ENCODE results near the gene TENM4. TPM values are rescaled to one million over a fixed set of nuclear protein-coding genes. Genes with fewer than 3 reads are reported as not detected.

The TENM4 gene
- total RNA-seq, 1 donor from 2014 or later: not detected

DNA sequence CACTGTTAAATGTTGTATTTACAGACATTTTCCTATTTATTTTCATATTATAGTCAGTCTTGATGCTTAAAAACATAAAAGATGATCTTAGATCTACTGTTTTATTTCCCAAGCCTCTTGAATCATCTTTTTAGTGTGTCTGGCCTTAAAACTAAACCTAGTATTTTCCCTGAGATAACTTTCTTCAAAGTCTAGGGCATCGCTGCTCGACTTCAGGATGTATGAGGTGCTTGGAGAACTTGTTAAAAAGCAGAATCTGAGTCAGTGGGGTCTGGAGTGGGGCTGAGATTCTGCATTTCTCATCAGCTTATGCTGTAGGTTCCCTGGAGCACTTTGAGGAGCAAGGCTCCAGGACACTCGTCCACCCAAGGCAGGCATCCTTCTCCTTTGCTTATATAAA is 404.9 kb downstream of the TENM4 start:
- DNase-seq (ENCODE audit: low read depth in 2 of 2): no peak

DNA sequence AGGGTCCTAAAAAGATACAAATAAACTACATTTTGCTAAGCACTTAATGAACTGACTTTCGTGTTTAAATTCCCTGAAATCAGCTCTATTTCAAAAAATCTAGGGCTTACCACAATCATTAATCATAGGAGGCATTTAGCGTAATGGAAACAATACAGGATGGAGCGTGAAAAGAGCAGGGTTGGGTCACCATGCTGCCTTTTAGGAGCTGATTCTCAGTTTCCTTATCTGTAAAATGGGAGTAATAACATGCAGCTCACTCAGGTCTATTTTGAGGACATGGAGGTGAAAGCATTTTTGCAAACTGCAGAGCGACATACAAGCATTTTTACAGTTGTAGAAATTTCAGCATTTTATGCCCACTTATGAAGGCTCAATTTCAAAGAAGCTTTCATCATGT is 407.0 kb downstream of the TENM4 start:
- DNase-seq (ENCODE audit: low read depth in 2 of 2): no peak

DNA sequence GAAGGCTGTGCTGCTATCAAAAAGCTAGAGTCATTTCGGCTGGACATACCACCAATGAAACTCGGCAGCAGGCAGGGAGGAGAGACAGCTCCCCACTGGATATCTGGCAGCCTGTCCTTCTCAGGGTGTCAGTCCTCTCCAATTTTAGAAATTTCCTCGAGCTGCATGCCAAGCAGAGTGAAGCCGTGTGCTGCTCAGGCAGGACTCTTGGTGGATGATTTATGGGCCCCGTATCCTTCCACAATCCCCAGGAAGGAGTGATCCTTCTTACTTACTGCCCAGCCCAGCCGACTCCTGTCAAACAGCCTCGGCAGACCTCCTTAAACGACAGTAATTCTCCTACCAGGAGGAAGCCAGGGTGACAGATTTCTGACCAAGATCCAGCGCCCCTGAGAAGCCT is 410.4 kb downstream of the TENM4 start:
- no peak for DNase-seq (ENCODE audit: low read depth in 2 of 2)

DNA sequence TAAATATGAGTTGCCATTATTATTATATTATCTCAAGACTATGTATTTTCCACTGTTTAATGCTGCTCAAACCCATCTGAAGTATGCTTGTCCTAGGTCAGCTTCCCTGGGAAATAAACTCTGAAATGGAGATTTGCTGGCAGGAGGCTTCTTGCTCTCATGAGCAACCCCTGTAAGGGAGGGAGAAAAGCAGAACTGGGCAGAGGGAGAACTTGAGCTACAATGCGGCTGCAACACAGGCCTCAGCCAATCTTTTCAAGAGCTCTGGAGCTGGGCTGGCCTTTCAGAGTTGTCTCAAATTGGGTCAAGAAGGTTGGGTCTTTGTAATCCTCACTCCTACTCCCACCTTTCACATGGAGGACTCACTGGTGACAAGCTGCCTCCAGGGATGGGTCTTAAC is 412.6 kb downstream of the TENM4 start:
- no peak for DNase-seq (ENCODE audit: low read depth in 2 of 2)

DNA sequence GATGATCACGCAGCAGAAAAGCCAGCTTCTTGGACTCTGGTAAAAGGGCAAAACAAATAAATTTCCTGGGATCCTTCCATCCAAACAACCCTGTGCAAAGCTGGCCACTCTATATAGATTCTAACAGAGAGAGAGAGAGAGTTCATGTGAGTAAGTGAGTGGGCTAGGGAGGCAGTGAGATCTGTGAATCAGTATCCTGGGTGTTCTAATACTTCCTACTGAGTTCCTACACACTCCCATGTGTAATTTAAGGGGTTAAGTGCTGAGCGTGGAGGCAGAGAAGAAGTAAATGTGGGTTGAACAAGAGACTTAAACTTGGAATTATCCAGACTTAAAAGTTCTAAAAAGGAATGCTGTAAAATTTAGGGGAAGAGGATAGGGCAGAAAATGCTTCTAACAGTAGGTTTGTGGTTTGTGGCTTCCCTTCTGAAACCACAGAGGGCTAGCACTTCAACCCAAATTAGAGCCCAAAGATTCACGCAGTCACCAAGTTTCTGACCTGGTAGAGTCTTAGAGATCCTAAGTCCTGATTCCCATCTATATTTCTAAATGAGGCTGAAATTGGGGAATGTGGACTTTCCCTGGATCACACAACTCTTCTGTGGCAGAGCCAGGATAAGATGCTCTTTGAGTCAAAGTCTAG is 413.9 kb downstream of the TENM4 start:
- no peak for DNase-seq (ENCODE audit: low read depth in 2 of 2)

DNA sequence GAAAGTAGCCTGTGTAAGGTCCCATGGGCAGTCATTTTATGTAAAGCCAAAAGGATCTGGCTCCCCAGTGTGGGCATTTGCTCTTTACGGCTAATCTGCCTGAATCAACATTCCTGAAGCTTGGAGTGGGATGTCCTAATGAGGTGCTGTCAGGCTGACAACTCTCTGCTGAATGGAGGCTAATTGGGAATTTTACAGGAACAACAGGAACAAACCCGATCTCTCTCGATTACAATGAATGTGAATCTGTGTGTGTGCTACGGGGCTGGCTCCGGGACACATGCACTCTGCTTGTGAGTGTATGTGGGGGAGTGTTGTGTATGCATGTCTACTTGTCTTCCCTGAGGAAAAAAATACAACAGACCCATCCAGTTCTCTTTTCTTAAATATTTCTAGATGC is 415.2 kb downstream of the TENM4 start:
- DNase-seq (ENCODE audit: low read depth in 2 of 2): no peak

DNA sequence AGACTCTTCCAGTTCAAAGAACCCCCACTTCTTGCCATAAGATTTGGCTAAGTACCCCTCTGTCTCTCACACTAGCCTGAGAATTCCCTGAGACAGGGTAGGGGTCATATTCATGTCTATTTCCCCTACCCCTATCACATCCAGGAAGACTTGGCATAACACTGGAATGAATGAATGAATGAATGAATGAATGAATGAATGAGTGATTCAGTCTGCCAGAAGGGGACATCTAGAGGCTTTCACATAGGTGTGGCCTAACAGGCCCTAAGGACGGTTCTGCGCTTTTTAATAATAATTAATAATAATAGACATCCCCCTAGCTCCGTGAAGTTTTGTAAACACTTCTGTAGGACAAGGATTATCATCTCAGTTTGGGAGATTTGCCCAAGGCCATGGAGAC is 415.7 kb downstream of the TENM4 start:
- DNase-seq (ENCODE audit: low read depth in 2 of 2): no peak

DNA sequence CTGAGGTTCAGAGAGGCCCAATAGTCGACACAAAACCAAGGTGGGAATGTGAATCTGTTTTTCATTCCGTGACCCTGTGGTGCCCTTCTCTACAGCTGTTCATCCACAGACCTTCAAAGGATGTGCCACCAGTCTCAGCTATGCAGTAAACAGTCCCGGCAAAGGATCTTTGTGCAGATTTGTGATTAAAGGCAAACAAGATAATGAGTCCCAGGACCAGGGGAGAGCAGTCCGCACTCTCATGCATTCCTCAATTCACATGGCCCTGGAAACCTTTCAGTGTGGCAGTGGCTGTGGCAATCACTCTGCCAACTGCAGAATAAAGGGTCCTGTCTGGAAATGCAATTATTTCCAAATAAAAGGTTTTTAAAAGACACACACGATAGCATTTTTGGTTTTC is 418.6 kb downstream of the TENM4 start:
- no peak for DNase-seq (ENCODE audit: low read depth in 2 of 2)

DNA sequence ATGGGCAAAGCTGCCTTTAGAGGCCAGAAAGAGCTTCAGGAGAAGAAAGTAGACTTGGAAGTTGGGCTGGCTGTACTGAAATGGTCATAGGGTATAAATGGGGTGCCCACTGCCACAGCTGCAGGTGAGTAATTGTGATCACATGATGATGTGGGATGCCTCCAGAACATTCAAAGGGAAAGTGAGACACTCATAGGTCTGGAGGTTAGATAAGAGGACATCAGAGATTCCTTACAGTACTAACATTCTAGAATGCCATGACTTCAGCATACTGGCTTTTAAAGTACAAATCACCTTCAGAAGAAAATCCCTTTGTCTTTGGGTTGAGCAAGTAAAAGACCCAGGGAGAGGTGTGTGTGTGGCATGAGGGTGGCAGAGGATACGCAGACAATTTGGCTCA is 419.2 kb downstream of the TENM4 start:
- DNase-seq (ENCODE audit: low read depth in 2 of 2): no peak

DNA sequence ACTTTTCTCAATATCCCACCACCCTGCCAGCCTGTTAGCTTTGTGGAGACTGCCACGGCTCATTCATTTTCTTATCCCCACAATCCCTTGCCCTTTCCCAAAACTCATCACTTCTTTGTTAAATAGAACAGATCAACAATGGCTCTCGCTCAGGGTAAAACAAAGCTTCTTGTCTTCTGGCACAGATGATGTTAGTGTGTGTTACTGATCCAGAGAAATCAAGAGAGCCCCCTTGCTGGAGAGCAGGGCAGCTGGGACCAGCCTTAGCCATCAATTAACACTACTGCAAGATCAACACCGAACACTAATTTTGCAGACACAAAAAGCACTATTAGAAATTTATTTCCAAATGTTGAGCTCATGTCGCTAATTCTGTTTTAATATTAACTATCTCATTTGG is 420.9 kb downstream of the TENM4 start:
- DNase-seq (ENCODE audit: low read depth in 2 of 2): no peak

DNA sequence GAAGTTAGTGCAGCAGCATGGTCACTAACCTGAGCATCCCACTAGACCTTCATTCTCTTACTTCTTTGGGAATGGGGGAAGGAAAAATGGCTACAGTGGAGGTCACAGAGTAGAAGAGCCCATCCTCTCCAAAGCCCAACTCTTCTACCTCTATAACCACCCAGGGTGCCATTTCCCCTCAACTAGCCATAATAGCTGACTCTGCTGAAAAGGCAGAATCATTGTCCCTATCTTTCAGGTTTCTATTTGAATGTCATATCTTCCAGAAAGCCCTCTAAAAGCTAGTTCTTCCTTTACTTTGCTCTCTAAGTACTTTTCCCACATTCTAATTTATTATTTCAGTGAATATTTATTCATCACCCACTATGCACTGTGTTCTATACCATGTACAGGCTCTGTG is 421.6 kb downstream of the TENM4 start:
- DNase-seq (ENCODE audit: low read depth in 2 of 2): no peak

DNA sequence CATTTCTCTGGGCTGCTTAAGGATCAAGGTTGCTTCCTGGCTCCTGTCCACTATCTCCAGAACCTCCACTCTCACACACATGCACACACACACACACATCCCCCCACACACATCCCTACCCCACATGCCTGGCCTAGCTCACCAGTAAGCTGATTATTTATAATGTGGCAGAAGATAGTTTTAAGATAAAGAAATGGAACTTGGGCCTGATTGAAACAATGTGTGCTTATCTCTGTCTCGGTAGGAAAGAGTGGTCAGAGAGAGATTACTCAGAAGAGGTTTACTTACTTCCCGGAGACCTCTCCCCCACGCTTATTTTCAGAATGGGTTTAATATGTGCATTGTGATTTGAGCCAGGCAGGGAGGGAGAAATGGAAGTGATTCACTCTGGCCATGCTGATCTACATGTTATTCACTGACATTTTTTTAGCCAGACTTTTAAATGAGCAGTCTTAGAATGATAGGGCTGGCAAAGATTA is 422.4 kb downstream of the TENM4 start:
- DNase-seq (ENCODE audit: low read depth in 2 of 2): peak in 1 of 2 donors; percentile 73

DNA sequence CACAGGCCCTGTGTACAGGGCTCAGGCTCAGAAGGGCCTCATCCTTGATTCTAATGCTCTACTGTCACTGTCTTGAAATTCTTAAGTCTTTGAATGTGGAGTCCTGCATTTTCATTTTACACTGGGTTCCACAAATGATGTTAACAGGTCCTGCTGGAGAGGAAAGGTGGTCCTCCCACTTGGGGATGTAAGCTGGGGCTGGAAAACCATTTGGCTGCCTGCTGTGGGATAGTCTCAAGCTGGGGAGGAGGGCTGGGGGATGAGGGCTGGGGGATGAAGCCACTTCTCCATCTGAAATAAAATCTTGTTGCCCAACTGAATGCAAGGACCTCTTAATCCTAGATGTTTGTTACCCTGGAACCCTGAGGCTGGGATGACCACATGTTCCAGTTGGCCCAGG is 423.0 kb downstream of the TENM4 start:
- no peak for DNase-seq (ENCODE audit: low read depth in 2 of 2)

DNA sequence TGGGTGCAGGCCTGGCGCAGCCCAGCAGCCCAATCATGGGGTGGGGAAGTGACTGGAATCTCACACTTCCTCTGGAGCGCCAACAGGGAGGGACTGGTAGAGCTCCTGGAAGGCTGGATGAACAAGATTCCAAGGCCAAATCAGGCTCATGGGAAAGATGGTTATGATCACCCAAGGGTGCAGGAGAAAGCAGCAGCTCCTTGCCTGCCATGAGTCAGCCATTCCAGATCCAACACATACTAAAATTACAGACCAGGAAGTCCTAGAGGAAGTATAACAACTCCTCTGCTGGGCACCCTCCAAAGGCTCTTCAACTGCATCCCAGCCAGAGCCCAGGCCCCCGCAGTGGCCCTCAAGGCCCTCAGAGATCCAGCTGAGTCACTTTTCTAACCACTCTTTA is 427.3 kb downstream of the TENM4 start:
- peak in 1 of 2 donors; percentile 19 for DNase-seq (ENCODE audit: low read depth in 2 of 2)

DNA sequence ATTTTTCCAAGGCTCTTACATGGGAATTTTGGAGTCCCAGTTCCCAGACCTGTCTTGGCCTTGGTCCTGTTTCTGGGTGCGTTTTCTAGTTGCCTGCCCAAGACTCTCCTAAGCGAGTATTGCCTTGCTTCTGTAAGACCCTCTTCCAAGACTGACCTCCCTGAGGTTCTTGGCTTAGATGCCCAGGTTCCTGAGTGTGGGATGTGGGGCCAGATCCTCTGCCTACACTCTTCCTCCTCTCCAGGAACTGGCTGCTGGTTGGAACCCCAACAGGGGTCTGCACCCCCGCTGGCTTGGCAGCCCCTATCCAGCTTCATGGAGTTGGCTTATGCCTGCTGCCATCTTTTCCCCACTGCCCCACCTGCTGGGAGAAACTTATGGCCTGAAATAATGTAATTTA is 429.5 kb downstream of the TENM4 start:
- DNase-seq (ENCODE audit: low read depth in 2 of 2): no peak

DNA sequence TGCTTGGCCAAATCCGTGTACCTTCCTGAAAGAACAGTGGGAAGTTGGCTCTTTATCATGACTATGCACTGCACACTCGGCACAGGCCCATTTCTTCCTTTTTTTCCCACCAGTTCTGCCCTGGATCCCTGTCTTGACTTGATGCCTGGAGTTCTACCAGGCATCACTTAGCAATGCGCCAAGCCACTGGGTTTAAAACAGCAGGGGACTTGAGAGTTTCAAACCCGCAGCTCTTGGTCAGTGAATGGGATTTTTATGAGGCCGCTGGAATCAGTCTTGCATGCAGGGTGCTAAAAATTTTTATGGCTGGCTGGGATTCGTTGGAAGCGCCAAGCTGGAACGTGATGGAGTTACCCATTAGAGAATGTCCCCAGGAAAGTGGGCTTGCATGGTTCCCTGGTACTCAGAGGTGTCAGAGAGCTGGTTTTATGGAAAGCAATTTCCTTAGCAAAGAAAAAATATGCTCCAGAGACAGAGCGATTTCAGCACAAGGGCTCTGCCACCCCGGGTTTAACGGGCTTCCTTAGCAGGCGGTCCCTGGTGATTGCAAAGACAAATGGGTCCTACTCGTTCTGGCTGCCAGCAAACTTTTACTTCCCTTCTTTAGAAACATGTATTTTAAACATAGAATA is 432.9 kb downstream of the TENM4 start:
- DNase-seq (ENCODE audit: low read depth in 2 of 2): no peak

DNA sequence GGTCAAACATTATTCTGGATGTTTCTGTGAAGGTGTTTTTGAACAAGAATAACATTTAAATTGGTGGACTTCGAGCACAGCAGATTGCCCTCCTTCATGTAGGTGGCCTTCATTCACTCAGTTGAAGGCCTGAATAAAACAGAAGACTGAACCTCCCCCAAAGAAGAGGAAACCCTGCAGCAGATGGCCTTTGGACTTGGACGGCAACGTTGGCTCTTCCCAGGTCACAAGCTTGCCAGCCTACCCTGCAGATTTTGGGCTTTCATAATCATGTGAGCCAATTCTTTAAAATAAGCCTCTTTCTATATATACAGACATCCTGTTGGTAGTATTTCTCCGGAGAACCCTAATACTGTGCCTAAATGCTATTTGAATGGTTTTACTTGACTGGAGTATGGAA is 434.0 kb downstream of the TENM4 start:
- no peak for DNase-seq (ENCODE audit: low read depth in 2 of 2)

DNA sequence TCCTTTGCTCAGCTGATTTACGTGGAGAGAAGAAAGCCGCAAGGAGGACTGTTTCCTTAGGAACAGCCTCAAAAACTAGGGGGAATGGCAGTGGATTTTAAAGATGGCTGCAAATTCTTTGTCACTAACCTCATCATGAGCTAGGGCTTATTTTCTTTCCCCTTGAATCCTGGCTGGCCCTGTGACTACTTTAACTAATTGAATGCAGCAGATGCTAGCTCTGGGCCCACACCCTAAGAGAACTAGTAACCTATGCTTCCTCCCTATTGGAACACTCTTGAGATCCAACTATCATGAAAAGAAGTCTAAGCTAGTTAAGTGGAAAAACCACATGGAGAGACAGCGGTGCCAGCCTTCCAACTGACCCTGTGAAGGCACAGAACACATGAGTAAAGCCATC is 444.8 kb downstream of the TENM4 start:
- no peak for DNase-seq (ENCODE audit: low read depth in 2 of 2)

DNA sequence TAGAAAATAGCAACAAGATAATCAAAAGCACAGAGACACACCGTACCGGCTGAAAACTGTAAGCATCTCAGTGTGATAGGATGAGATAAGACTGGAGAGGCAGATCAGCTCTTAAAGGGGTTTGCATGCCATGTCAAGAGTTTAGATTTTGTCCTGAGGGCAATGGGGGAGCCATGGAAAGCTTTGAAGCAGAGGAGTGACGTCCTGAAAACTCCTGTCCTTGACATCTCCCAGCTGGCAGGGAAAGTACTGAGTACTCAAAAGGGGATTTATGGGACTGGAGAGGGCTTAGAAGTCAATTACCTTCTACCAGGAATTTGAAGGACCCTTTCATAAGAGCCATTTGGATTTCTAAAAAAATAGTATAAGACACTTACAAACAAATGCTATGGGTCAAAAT is 445.7 kb downstream of the TENM4 start:
- no peak for DNase-seq (ENCODE audit: low read depth in 2 of 2)

DNA sequence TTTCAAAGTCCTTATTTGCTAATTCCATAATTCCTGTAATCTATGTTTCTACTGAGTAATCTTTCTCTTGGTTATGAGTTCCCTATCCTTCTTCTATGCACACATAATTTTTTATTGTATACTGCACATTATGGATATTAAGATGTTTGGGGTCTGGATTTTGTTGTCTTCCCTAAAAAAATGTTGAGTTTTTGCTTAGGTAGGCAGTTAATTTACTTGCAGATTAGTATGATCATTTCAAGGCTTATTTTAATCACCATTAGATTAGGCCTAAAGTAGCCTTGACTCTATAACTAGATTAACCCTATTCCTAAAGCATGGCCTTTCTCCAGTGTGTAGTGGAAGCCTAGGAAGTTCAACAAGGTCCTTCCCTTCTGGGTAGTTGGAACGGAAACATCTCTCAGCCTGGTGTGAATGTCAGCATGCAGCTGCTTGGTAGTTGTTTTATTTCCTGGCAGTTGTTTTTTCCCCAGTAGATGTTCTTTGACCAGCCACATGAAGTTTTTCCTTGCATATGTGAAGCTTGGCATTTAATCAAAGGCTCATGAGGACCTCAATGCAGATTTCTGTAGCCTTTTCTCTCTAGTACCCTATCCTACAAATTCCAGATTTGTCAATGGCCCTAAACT is 446.9 kb downstream of the TENM4 start:
- DNase-seq (ENCODE audit: low read depth in 2 of 2): peak; percentile 31 to 34

DNA sequence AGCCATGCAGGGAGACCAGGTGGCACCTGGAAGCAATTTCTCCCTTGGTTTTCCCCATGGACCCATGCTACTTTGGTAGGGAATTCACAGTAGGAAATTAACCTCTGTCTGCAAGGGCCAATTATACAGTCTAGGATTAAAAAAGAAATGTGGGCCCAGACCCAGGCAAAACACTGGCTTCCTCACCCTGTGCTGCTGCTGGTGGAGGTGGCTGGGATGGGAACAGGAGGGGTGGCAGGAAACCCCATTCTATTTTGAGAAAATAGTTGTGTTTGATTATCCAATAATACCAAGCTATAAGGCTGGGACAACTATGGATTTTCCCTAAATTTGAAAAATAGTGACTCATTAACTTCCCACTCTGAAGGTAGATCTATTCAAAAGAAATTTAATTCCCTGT is 449.1 kb downstream of the TENM4 start:
- DNase-seq (ENCODE audit: low read depth in 2 of 2): no peak

DNA sequence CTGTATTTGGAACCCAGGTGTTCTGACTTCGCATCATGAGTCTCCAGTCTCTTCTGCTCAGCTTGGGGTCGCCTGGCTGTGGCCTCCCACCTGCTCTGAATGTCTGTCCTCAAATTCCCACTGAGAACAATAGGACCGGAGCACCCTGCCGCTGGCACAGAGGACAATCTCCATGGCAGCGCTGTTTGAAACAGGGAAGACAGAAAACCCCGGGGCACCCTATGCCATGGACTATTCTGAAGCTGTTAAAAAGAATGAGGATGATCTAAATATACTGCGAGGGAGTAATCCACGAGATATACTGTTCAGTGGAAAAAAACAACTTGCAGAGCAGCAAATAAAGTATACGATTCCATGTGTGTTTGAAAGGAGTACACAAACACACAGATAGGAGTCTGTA is 450.6 kb downstream of the TENM4 start:
- DNase-seq (ENCODE audit: low read depth in 2 of 2): no peak

DNA sequence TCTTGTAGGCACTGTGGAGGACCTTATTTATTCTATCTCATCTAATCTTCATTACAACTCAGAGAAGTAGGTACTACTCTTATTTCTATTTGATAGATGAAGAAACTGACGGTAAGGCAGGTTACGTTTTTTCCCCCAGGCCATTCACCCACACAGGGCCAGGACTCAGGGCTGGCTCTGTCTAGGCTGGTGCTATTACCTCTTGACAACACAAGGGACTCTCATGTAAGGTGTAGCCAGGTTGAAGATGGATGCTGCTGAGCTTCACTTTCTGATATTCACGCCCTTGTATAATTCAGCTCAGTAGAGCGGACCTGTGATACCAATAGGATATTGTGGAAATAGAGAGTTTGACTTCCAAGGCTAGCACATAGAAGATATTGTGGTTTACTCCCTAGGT is 453.1 kb downstream of the TENM4 start:
- no peak for DNase-seq (ENCODE audit: low read depth in 2 of 2)

Data from lung microvascular endothelial cell (primary cell).